Lower lobe of right lung (tissue), 2 donors: ENCODE measurements around the gene DNAH3. TPM values are rescaled to one million over a fixed set of nuclear protein-coding genes. Genes with fewer than 3 reads are reported as not detected.
A peak's percentile ranks its signal among the peaks of the same experiment; 100 is the strongest.

ENCODE experiments used
- ATAC-seq, 2 donors: fragments of 200-7000 bp; cut with Tn5 transposase; one replicate each; pipeline ENCODE4 v1.9.1; 2020 to 2022; ENCODE audit warnings: mild to moderate bottlenecking in 2 of 2, moderate library complexity in 2 of 2
- DNase-seq: peaks from one replicate; pipeline ENCODE4 v3.0.0-alpha.2; 2020
- H3K27ac ChIP-seq: fragments of 200-600 bp; one replicate; pipeline ENCODE4 v1.8.0; 2022
- H3K27me3 ChIP-seq: fragments of 200-600 bp; one replicate; pipeline ENCODE4 v1.8.0; 2022; ENCODE audit warnings: low read depth
- H3K36me3 ChIP-seq: fragments of 200-600 bp; one replicate; pipeline ENCODE4 v1.8.0; 2022; ENCODE audit warnings: mild to moderate bottlenecking
- H3K4me1 ChIP-seq: fragments of 200-600 bp; one replicate; pipeline ENCODE4 v1.8.0; 2022
- H3K4me3 ChIP-seq: fragments of 200-600 bp; one replicate; pipeline ENCODE4 v1.8.0; 2022; ENCODE audit warnings: mild to moderate bottlenecking
- H3K9me3 ChIP-seq: fragments of 200-600 bp; one replicate; pipeline ENCODE4 v1.8.0; 2022
- CTCF ChIP-seq: fragments of 200-600 bp; IDR thresholded peaks from one replicate; pipeline ENCODE4 v1.8.0; 2022; ENCODE audit warnings: antibody characterized with exemption, mild to moderate bottlenecking
- intact Hi-C: fragments of 100-400 bp; cut with DNase I; formaldehyde crosslinking; loops from one replicate; pipeline ENCODE4 v1.11.0; 2022
- total RNA-seq: library from RNA; stranded (reverse); fragmentation: NEBNext Ultra II Directional; extraction: Animal tissue kit (Norgen Biotek cat#: 25700); gene quantifications from one replicate; pipeline ENCODE4 v1.2.1, GENCODE V29; 2021
- donor health status: DM: no; HTN: yes; CAD: no; lungs with severe emphysema.

The DNAH3 gene
- total RNA-seq, 1 donor from 2014 or later = 10.9 TPM

- peaks cover 79% of the 10 kb centered on the region for H3K4me1 ChIP-seq
- TF ChIP-seq CTCF = no peak
- no peaks in the 10 kb centered on the region for H3K9me3 ChIP-seq
- H3K4me3 ChIP-seq = no peak overlapping the region
- intact Hi-C loops = no loop called here
- no peaks in the 10 kb centered on the region for H3K27me3 ChIP-seq
- peaks cover 1% of the 10 kb centered on the region for H3K36me3 ChIP-seq
- H3K27ac ChIP-seq = peak overlapping the region; percentile 98
- no peak for DNase-seq
- ATAC-seq = no peak
Measured at GRCh38 chr16:20902426-20902825, 248.2 kb downstream of the DNAH3 start.

DNA sequence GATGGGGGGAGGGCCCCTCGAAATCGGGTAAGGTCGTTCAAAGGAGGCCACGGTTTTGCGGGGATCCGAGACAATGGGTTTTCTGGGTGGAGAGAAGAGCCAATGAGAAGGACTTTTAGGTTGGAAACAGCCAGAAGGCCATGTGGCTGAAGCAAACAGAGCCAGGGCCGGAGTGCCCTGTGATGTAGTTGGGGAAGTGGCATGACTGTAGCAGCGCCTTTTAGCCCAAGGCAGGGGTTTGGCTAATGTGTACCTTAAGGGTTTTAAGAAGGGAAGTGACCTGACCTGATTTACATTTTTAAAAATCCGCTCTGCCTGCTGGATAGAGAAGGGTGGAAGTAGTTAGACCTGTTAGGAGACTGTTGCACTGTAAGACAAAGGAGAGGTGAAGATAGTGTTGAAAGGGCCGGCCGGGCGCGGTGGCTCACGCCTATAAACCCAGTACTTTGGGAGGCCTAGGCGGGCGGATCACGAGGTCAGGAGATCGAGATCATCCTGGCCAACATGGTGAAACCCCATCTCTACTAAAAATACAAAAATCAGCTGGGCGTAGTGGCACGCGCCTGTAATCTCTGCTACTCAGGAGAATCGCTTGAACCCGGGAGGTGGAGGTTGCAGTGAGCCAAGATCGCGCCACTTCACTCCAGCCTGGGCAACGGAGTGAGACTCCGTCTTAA is 249.1 kb downstream of the DNAH3 start:
- DNase-seq = peak; percentile 80
- intact Hi-C loops = no loop called here
- H3K27ac ChIP-seq = peak overlapping the region; percentile 98
- TF ChIP-seq CTCF = no peak
- no peaks in the 10 kb centered on the region for H3K9me3 ChIP-seq
- ATAC-seq = peak; percentile 60 to 71
- no peaks in the 10 kb centered on the region for H3K27me3 ChIP-seq
- H3K4me3 ChIP-seq = peak overlapping the region; percentile 86
- peaks cover 79% of the 10 kb centered on the region for H3K4me1 ChIP-seq
- peaks cover 7% of the 10 kb centered on the region for H3K36me3 ChIP-seq

DNA sequence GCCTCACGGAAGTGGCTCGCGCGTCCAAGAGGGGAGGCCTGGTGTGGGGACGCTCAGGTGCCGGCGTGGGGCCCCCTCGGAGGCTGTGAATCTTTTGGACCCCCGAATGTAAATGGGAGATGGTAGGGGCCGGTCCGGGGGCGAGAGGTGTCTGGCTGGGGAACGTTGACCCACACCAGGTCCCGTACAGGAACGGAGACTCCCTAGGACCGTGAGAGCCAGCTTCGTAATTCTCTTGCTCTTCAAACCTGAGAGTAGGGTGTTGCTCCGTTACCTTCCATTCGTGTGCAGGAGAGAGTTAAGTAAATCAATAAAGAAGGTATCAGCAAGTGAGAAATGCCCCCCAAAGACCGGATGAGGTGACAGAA is 249.6 kb downstream of the DNAH3 start:
- H3K9me3 ChIP-seq = no peaks in the 10 kb centered on the region
- intact Hi-C loops = no loop called here
- peak in 1 of 2 donors; percentile 7 for ATAC-seq
- TF ChIP-seq CTCF = no peak
- peak overlapping the region; percentile 98 for H3K27ac ChIP-seq
- peaks cover 74% of the 10 kb centered on the region for H3K4me1 ChIP-seq
- H3K4me3 ChIP-seq = peak overlapping the region; percentile 86
- DNase-seq = no peak
- no peaks in the 10 kb centered on the region for H3K27me3 ChIP-seq
- H3K36me3 ChIP-seq = peaks cover 9% of the 10 kb centered on the region

DNA sequence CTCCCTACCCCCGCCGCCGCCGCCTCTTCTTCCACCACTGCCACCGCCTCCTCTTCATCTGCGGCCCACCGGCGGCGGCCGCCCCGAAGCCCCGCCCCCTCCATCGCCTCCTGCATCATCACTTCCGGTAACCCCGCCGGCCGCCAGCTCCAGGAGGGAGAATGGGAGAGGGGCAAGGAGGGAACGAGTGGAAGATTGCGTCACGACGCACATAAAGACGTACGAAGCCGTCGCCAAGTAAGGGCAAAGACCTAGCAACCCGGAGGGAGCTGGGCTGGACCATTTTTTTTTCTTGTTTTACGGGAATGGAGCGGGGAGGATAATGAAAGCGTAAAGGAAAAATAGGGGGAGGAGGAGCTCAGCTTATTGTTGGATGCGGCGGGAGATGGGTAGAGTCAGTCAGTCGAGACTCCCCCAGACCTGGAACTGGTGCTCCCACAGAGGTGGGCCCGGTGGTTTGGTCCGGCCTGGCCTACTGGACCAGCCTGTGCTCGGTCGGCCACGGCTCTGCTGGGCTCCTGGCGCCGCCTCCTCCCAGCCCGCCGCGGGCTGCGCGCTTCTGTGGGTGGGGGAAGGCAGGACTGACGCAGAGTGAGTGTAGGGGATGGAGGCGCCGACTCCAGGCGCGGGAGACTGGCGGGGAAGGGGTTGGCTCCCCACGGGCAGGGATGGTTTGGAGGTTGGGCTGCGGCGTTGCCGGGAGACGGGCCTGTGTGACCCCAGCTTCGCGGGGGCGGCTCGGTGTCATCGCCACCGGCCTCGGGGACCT is 250.2 kb downstream of the DNAH3 start, which contains the start of the genes DCUN1D3 and LYRM1:
TSS of gene DCUN1D3 (minus strand) at position 60 of the 769 bp plus-strand sequence. CDS start 37,820 bp downstream, outside the sequence.
TSS of gene LYRM1 (plus strand) at position 473 of the 769 bp plus-strand sequence. CDS start 14,785 bp downstream, outside the sequence.
- Histone ChIP-seq H3K9me3 (no peaks in the 10 kb centered on the region), H3K27me3 (no peaks in the 10 kb centered on the region), H3K4me3 (peak within 1 kb of the TSS; percentile 86), H3K27ac (peak within 1 kb of the TSS; percentile 98), H3K36me3 (peaks cover 15% of the 10 kb centered on the region), H3K4me1 (peaks cover 68% of the 10 kb centered on the region)
- intact Hi-C loops = no loop called here
- TF ChIP-seq CTCF = no peak
- ATAC-seq = peak; percentile 90 to 94
- DNase-seq = peak; percentile 96

- Histone ChIP-seq H3K4me1 (peaks cover 60% of the 10 kb centered on the region), H3K9me3 (no peaks in the 10 kb centered on the region), H3K27me3 (no peaks in the 10 kb centered on the region), H3K36me3 (peaks cover 23% of the 10 kb centered on the region), H3K4me3 (peak overlapping the region; percentile 86), H3K27ac (peak overlapping the region; percentile 98)
- ATAC-seq (peak; percentile 1 to 8), DNase-seq (peak; percentile 59)
- intact Hi-C loops = no loop called here
- no peak for TF ChIP-seq CTCF
Measured at GRCh38 chr16:20899477-20900298, 251.0 kb downstream of the DNAH3 start.
